ENCODE data around the gene SMARCC2.

GRCh38 chr12:56212361-56212760 is 23.1 kb upstream of the SMARCC2 start:
- TF ChIP-seq ZNF384 (IDR thresholded peaks at IDR 0.05) = no peak
- TF ChIP-seq FOXM1 (IDR thresholded peaks at IDR 0.05; ENCODE audit: borderline replicate concordance) = no peak
- no peak for TF ChIP-seq LEF1 (IDR thresholded peaks at IDR 0.05; ENCODE audit: borderline replicate concordance)

All from HEK293T (cell line).